WI38 (cell line): ENCODE measurements around the gene TMEM164.
"Not testable (repeated sequence)": the region's sequence is repeated elsewhere in the genome, so short reads cannot be mapped to it uniquely, and the experiment has no call there.

ENCODE experiments used
- H3K4me3 ChIP-seq: 2 replicates; pipeline ENCODE4 v1.5.1; 2011; ENCODE audit warnings: low read depth, mild to moderate bottlenecking, control low read depth, low read length
- CTCF ChIP-seq: IDR thresholded peaks from 2 replicates; pipeline ENCODE4 v1.5.1; 2012; ENCODE audit warnings: low read depth, mild to moderate bottlenecking, control low read depth, low read length

TMEM164 gene

GRCh38 chrX:110146521-110146920, 143.6 kb downstream of the TMEM164 start:
- H3K4me3 ChIP-seq, result no peak overlapping the region
- peak; percentile 67 for TF ChIP-seq CTCF

- no peak for TF ChIP-seq CTCF
- no peak overlapping the region for H3K4me3 ChIP-seq
These were observed 150.3 kb downstream of the TMEM164 start for GRCh38 chrX:110153244-110153643.

- no peak overlapping the region for H3K4me3 ChIP-seq
- no peak for TF ChIP-seq CTCF
These were observed 151.0 kb downstream of the TMEM164 start for GRCh38 chrX:110153896-110154295.

GRCh38 chrX:110154328-110154727, 151.4 kb downstream of the TMEM164 start:
- H3K4me3 ChIP-seq, result not testable (repeated sequence)

GRCh38 chrX:110155759-110156158, 152.8 kb downstream of the TMEM164 start:
- no peak for TF ChIP-seq CTCF
- H3K4me3 ChIP-seq, result no peak overlapping the region

GRCh38 chrX:110156167-110156754, 153.3 kb downstream of the TMEM164 start:
- no peak overlapping the region for H3K4me3 ChIP-seq
- TF ChIP-seq CTCF, result peak; percentile 32; the same call in 1 of the 2 replicates

GRCh38 chrX:110157444-110157843, 154.5 kb downstream of the TMEM164 start:
- H3K4me3 ChIP-seq, result no peak overlapping the region
- no peak for TF ChIP-seq CTCF

GRCh38 chrX:110159235-110159634, 156.3 kb downstream of the TMEM164 start:
- H3K4me3 ChIP-seq, result no peak overlapping the region
- no peak for TF ChIP-seq CTCF
